ENCODE data around the gene ZNF19.

- TF ChIP-seq, protein P1, sequence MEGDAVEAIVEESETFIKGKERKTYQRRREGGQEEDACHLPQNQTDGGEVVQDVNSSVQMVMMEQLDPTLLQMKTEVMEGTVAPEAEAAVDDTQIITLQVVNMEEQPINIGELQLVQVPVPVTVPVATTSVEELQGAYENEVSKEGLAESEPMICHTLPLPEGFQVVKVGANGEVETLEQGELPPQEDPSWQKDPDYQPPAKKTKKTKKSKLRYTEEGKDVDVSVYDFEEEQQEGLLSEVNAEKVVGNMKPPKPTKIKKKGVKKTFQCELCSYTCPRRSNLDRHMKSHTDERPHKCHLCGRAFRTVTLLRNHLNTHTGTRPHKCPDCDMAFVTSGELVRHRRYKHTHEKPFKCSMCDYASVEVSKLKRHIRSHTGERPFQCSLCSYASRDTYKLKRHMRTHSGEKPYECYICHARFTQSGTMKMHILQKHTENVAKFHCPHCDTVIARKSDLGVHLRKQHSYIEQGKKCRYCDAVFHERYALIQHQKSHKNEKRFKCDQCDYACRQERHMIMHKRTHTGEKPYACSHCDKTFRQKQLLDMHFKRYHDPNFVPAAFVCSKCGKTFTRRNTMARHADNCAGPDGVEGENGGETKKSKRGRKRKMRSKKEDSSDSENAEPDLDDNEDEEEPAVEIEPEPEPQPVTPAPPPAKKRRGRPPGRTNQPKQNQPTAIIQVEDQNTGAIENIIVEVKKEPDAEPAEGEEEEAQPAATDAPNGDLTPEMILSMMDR (conservative IDR thresholded peaks at IDR 0.05; ENCODE audit: low read length) = no peak
- TF ChIP-seq EZH2phosphoT487 (IDR thresholded peaks at IDR 0.05; ENCODE audit: borderline replicate concordance, low read depth, low read length) = no peak
Measured at GRCh38 chr16:71425746-71426068, 63.4 kb downstream of the ZNF19 start.

Measured in OCI-LY7 (cell line).